ENCODE measurements around the gene SLC9A9. TPM values are rescaled to one million over a fixed set of nuclear protein-coding genes. Genes with fewer than 3 reads are reported as not detected.

Gene SLC9A9
- total and polyA plus RNA-seq, 9 of the 15 experiments (the other 6 are each of a cell fraction or from before 2014, with no cell fraction given), result 0.03 to 0.13 TPM; not detected in 7

- TF ChIP-seq PCBP2 (IDR thresholded peaks at IDR 0.05; ENCODE audit: low read depth, low read length, poor library complexity, severe bottlenecking) (no peak), CHD7 (IDR thresholded peaks at IDR 0.05; ENCODE audit: low read depth, low read length) (no peak), NONO (IDR thresholded peaks at IDR 0.05; ENCODE audit: low read depth in 2 of 2, low read length in 1 of 2) (no peak), CEBPB (tag; IDR thresholded peaks at IDR 0.05) (no peak), SMARCE1 (IDR thresholded peaks at IDR 0.05) (peak; percentile 57; the same call in 1 of the 2 replicates), ZFP30 (CRISPR knock-in tag; IDR thresholded peaks at IDR 0.05; ENCODE audit: borderline replicate concordance) (no peak), TAF7 (tag; IDR thresholded peaks at IDR 0.05) (no peak), HMG20A (CRISPR knock-in tag; conservative IDR thresholded peaks at IDR 0.05) (no peak), NCOR1 (IDR thresholded peaks at IDR 0.05) (peak; percentile 37; the same call in 1 of the 2 replicates)
- TF ChIP-seq, protein P1, sequence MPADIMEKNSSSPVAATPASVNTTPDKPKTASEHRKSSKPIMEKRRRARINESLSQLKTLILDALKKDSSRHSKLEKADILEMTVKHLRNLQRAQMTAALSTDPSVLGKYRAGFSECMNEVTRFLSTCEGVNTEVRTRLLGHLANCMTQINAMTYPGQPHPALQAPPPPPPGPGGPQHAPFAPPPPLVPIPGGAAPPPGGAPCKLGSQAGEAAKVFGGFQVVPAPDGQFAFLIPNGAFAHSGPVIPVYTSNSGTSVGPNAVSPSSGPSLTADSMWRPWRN (IDR thresholded peaks at IDR 0.05; ENCODE audit: low read depth), result no peak
These were observed 625.8 kb downstream of the SLC9A9 start (continued) for GRCh38 chr3:143222505-143222904.
